Colon (tissue), 2 donors: Measurements from ENCODE around the gene ANKRD30A.
"Not testable (repeated sequence)": the region's sequence is repeated elsewhere in the genome, so short reads cannot be mapped to it uniquely, and the experiment has no call there.

Experiments
- FAIRE-seq: peaks from 2 replicates; lab custom pipeline; 2012; peaks lifted over from hg19 to GRCh38; lab: Jason Lieb, UNC
- donor health status: control.
- donor health status: control.

The ANKRD30A gene

GRCh38 chr10:37255837-37256236, 130.4 kb downstream of the ANKRD30A start:
- not testable (repeated sequence) for FAIRE-seq

GRCh38 chr10:37263304-37263703, 137.9 kb downstream of the ANKRD30A start:
- FAIRE-seq = no peak

GRCh38 chr10:37268266-37268665, 142.9 kb downstream of the ANKRD30A start:
- no peak for FAIRE-seq

GRCh38 chr10:37269554-37270256, 144.3 kb downstream of the ANKRD30A start:
- FAIRE-seq = no peak

- FAIRE-seq = no peak
These were observed 149.9 kb downstream of the ANKRD30A start for GRCh38 chr10:37275216-37275777.

GRCh38 chr10:37285063-37285462, 159.7 kb downstream of the ANKRD30A start:
- no peak for FAIRE-seq

- FAIRE-seq = no peak
These were observed 164.6 kb downstream of the ANKRD30A start for GRCh38 chr10:37289833-37290464.

GRCh38 chr10:37301271-37301670, 175.9 kb downstream of the ANKRD30A start:
- no peak for FAIRE-seq

GRCh38 chr10:37304036-37304435, 178.6 kb downstream of the ANKRD30A start:
- no peak for FAIRE-seq

GRCh38 chr10:37314350-37314749, 189.0 kb downstream of the ANKRD30A start:
- FAIRE-seq = no peak

- FAIRE-seq = no peak
These were observed 189.5 kb downstream of the ANKRD30A start for GRCh38 chr10:37314862-37315261.

- FAIRE-seq = no peak
These were observed 219.0 kb downstream of the ANKRD30A start for GRCh38 chr10:37344413-37344812.

GRCh38 chr10:37379991-37380390, 254.6 kb downstream of the ANKRD30A start:
- FAIRE-seq = no peak

- FAIRE-seq = no peak
These were observed 255.9 kb downstream of the ANKRD30A start for GRCh38 chr10:37381271-37381670.

- FAIRE-seq = no peak
These were observed 259.5 kb downstream of the ANKRD30A start for GRCh38 chr10:37384923-37385322.

GRCh38 chr10:37390926-37391325, 265.5 kb downstream of the ANKRD30A start:
- FAIRE-seq = no peak

- FAIRE-seq = not testable (repeated sequence)
These were observed 275.4 kb downstream of the ANKRD30A start for GRCh38 chr10:37400774-37401173.

- no peak for FAIRE-seq
These were observed 275.8 kb downstream of the ANKRD30A start for GRCh38 chr10:37401225-37401624.

GRCh38 chr10:37403776-37404175, 278.4 kb downstream of the ANKRD30A start:
- FAIRE-seq = no peak
